Mesodermal cell (in vitro differentiated cells): ENCODE data around the gene ARRB1.

Source experiments
- H3K27ac ChIP-seq: 2 replicates; pipeline ENCODE4 v1.7.0; 2013; ENCODE audit warnings: mild to moderate bottlenecking, low read depth, low read length, moderate library complexity; ENCODE audit not compliant: severe bottlenecking
- H3K36me3 ChIP-seq: 2 replicates; pipeline ENCODE4 v1.7.1; 2013; ENCODE audit warnings: mild to moderate bottlenecking, low read length, moderate library complexity; ENCODE audit not compliant: control insufficient read depth, insufficient read depth
- H3K4me1 ChIP-seq: one replicate; pipeline ENCODE4 v1.7.1; 2013; ENCODE audit warnings: mild to moderate bottlenecking, low read length; ENCODE audit not compliant: insufficient read depth, control insufficient read depth, poor library complexity, severe bottlenecking
- H3K4me3 ChIP-seq: 2 replicates; pipeline ENCODE4 v1.7.0; 2013; ENCODE audit warnings: low read length, control low read depth, mild to moderate bottlenecking; ENCODE audit not compliant: insufficient read depth, poor library complexity, severe bottlenecking; ENCODE audit errors: extremely low read depth
- H3K9me3 ChIP-seq: 2 replicates; pipeline ENCODE4 v1.7.1; 2013; ENCODE audit warnings: mild to moderate bottlenecking, low read length, moderate library complexity; ENCODE audit not compliant: control insufficient read depth
- WGBS, 2 experiments: methylation state at CpG; one replicate each; pipeline ENCODE4 v1.1.5; 2013; ENCODE audit warnings: missing lambda C conversion rate in 2 of 2; ENCODE audit not compliant: insufficient coverage in 2 of 2; 5-methylcytosine and 5-hydroxymethylcytosine counted together

ARRB1 gene

DNA sequence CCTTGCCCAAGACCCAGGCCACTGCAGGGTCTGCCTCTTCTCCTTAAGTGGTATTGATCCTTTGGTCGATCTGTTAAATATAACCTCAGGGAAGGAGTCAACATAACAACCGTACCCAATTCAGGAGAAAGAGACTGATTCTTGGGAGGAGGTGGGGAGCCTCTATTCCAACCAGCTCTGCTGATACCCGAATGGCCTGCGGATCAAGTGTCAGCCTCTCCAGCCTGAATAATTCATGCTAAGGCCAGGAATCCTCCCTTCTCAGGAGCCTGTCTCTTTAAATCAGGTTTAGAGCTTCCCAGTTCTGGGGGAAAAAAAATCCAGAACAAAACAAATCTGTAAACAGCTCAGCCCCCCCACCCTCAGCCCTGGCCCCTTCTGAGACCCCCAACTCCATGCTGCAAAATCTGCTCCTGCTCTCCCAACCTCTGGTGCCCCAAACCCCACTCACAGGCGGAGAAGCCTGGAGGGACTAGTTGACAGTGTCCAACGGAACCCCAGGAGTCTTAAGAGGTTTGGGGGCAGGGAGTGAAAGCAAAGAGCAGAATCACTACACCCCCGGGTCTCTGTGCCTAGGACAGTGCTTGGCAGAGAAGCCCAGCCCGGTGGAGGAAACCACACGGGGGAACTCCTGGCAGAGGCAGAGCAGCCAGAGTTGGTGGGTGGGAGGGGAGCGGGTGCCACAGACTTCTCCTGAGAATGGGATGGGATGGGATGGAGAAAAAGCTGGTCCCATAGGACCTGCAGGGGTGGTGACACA, 111.8 kb downstream of the ARRB1 start:
- Histone ChIP-seq H3K27ac (no peak overlapping the region), H3K4me1 (peaks cover 11% of the 10 kb centered on the region), H3K9me3 (no peaks in the 10 kb centered on the region), H3K36me3 (no peaks in the 10 kb centered on the region), H3K4me3 (no peak overlapping the region)
- WGBS, 2 experiments, result 55 to 58% methylated on average over 6 to 7 of the region's 10 CpGs

DNA sequence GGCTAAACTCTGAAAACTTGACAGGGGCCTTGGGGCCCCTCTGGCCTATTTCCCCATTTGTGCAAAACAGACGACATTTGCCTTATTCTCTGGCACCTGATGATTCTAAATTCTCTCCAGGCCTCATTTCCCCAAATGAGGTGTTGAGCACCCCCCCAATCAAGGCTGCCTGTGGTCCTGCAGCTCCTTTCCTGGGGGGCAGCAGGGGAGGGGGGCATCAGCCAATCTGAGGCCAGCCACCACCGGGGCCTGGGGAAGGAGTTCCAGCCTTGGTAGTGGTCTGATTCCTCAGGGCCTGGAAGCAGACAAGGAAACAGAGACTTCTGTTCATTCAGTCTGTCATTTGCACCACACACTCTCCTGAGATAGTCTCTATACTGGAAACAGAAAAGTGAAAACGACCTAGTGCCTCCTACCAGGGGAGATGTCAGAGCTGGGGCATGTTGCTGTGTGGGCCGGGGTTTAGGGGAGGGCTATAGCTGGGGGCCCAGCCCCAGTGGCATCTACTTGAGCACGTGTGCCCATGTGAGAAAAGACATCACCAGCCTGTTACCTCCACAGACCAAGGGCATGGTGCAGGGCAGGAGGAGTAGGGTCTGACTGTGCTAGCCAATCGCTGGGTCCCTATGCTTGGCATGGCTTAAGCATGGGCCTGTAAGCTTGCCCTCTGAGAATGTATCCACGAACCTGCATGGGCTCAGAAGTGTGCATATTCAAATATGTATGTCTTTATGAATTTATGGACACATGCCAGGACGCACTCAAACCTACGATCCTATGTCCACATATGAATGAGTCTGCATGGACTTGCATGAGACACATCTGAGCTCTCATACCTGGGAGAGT, 112.6 kb downstream of the ARRB1 start:
- WGBS, 2 experiments, result 91 to 95% methylated on average over 6 to 9 of the region's 9 CpGs
- Histone ChIP-seq H3K36me3 (no peaks in the 10 kb centered on the region), H3K4me1 (peaks cover 11% of the 10 kb centered on the region), H3K27ac (no peak overlapping the region), H3K4me3 (no peak overlapping the region), H3K9me3 (no peaks in the 10 kb centered on the region)

DNA sequence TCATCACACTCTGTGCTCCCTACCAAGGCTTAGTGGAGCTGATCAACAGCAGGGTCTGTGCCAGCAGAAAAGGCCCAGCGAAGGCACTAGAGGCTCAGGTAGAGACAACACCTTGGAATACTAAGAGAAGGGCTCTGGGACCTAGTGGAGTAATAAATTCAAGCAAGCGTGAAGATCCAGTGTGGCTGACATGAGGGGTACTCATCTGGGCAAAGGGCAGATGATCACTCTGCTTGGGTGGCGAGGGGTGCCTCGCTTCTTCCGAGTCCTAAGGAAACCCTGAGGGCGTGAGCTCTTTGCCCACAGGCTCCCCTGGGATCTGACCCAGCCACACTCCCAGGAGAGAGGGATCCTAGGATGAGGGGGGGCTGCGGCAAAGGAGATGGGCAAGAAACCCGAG, 114.4 kb downstream of the ARRB1 start:
- H3K4me3 ChIP-seq, result no peak overlapping the region
- no peak overlapping the region for H3K27ac ChIP-seq
- H3K9me3 ChIP-seq, result no peaks in the 10 kb centered on the region
- H3K4me1 ChIP-seq, result peaks cover 11% of the 10 kb centered on the region
- WGBS, 2 experiments, result 87 to 92% methylated on average over 8 of the region's 8 CpGs
- no peaks in the 10 kb centered on the region for H3K36me3 ChIP-seq

DNA sequence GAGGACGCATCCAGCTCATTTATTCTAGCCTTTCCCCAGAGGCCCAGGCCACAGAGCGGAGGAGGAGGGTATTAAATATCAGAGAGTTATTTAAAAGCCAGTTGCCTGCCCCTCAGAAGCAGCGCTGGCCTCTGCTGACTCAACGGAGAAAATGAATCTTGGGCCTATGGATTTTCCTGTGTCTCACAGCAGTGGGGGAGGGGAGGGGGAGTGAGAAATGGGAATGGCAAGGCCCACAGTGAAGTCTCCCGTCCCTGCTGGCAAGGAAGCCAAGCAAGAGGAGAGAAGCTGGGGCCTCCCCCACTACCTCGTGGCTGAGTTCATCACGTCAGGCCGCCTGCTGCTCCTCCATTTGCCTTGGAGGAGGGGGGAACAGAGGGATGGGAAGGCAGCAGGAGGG, 115.4 kb downstream of the ARRB1 start:
- H3K4me1 ChIP-seq, result peaks cover 11% of the 10 kb centered on the region
- H3K27ac ChIP-seq, result no peak overlapping the region
- H3K9me3 ChIP-seq, result no peaks in the 10 kb centered on the region
- H3K4me3 ChIP-seq, result no peak overlapping the region
- H3K36me3 ChIP-seq, result no peaks in the 10 kb centered on the region
- 18 to 40% methylated on average over 4 to 7 of the region's 8 CpGs for WGBS, 2 experiments

- Histone ChIP-seq H3K4me1 (peaks cover 7% of the 10 kb centered on the region), H3K36me3 (no peaks in the 10 kb centered on the region), H3K27ac (no peak overlapping the region), H3K9me3 (no peaks in the 10 kb centered on the region), H3K4me3 (no peak overlapping the region)
- WGBS, 2 experiments, result 47 to 60% methylated on average over 3 of the region's 3 CpGs
Observed at GRCh38 chr11:75233754-75234172, 117.7 kb downstream of the ARRB1 start.

- H3K27ac ChIP-seq, result no peak overlapping the region
- H3K4me1 ChIP-seq, result peaks cover 3% of the 10 kb centered on the region
- WGBS, 2 experiments, result 90% methylated on average over 2 of the region's 2 CpGs; no CpG with 5 or more reads in 1 of the 2 experiments
- H3K36me3 ChIP-seq, result no peaks in the 10 kb centered on the region
- no peaks in the 10 kb centered on the region for H3K9me3 ChIP-seq
- no peak overlapping the region for H3K4me3 ChIP-seq
Observed at GRCh38 chr11:75230621-75231020, 120.8 kb downstream of the ARRB1 start.

DNA sequence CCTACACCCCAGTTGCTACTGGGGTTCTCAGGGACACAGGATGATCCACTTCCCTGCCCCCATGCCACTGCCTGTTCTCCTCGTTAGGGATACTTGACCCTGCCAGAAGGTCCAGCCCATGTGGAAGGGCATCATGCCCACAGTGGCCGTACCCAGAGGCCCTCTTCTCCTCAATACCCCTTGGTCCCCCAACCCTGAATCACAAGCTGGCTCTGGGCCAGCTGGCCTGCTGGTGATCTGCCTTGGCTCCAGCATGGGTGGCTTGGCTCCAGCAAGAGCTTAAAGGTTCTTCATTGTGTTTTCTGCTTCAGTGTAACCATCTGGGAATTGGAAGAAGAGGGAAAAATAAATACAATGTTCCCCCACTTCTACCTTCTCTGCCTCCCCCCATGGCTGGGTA, 122.0 kb downstream of the ARRB1 start:
- H3K27ac ChIP-seq, result no peak overlapping the region
- no peaks in the 10 kb centered on the region for H3K9me3 ChIP-seq
- H3K4me1 ChIP-seq, result no peaks in the 10 kb centered on the region
- WGBS, 2 experiments, result 81 to 92% methylated on average over 2 of the region's 2 CpGs
- no peak overlapping the region for H3K4me3 ChIP-seq
- H3K36me3 ChIP-seq, result no peaks in the 10 kb centered on the region

DNA sequence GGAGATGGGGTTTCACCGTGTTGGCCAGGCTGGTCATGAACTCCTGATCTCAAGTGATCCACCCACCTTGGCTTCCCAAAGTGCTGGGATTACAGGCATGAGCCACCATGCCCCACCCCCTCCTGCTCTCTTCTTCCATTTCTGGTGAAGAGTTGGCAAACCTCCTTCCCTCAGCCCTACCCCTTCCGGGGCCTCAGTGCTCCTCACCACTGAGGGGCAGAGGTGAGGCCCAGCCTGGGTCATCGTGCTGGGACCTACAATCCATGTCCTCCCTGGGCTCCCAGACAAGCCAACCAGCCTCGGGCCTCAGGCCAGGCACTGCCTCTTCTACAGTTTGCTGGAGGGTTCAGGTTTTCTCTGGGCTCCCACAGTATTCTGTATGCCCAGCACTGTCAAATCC, 125.7 kb downstream of the ARRB1 start:
- Histone ChIP-seq H3K27ac (no peak overlapping the region), H3K9me3 (no peaks in the 10 kb centered on the region), H3K4me3 (no peak overlapping the region), H3K4me1 (no peaks in the 10 kb centered on the region), H3K36me3 (no peaks in the 10 kb centered on the region)
- 40 to 90% methylated on average over 1 to 2 of the region's 4 CpGs for WGBS, 2 experiments

- Histone ChIP-seq H3K36me3 (no peaks in the 10 kb centered on the region), H3K9me3 (no peaks in the 10 kb centered on the region), H3K4me1 (no peaks in the 10 kb centered on the region), H3K27ac (no peak overlapping the region), H3K4me3 (no peak overlapping the region)
- 61 to 66% methylated on average over 3 to 4 of the region's 5 CpGs for WGBS, 2 experiments
Observed at GRCh38 chr11:75223954-75224643, 127.4 kb downstream of the ARRB1 start.

DNA sequence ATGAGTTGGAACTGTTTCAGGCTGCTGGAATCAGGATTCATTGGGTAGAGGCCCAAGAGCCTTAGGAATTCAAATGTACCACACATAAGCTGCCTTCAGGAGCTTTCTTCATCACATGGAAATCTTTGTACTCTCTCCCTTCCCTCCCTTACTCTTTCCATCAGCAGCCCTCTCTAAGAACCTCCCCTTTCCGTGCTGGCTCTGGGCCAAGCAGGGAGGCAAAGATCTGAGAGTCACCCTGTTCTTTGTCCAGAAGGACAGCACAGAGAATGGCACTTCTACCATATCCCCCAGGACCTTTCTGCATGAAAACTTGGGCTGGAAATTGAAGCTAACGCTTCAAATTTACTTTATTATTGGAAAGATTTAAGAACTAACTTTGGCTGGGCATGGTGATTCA, 131.6 kb downstream of the ARRB1 start:
- H3K9me3 ChIP-seq, result no peaks in the 10 kb centered on the region
- no peak overlapping the region for H3K4me3 ChIP-seq
- no peak overlapping the region for H3K27ac ChIP-seq
- 40 to 44% methylated on average over 1 of the region's 2 CpGs for WGBS, 2 experiments
- H3K4me1 ChIP-seq, result no peaks in the 10 kb centered on the region
- no peaks in the 10 kb centered on the region for H3K36me3 ChIP-seq
